HEK293 (cell line): ENCODE data around the gene PLEK2.

Experiments used
- ZBTB1 ChIP-seq: fragments of 450-650 bp; formaldehyde crosslinking; IDR thresholded peaks from 2 replicates; pipeline ENCODE4 v1.5.1; 2016; ENCODE audit warnings: missing biosample characterization, missing genetic modification characterization
- ZNF10 ChIP-seq: fragments of 450-650 bp; formaldehyde crosslinking; IDR thresholded peaks from 2 replicates; pipeline ENCODE4 v1.5.1; 2017; ENCODE audit warnings: missing biosample characterization, missing genetic modification characterization
- ZNF114 ChIP-seq: fragments of 450-650 bp; formaldehyde crosslinking; IDR thresholded peaks from 2 replicates; pipeline ENCODE4 v1.5.0; 2017; ENCODE audit warnings: missing biosample characterization, missing genetic modification characterization
- ZNF121 ChIP-seq: fragments of 450-650 bp; formaldehyde crosslinking; IDR thresholded peaks from 2 replicates; pipeline ENCODE4 v1.5.1; 2016; ENCODE audit warnings: missing biosample characterization, missing genetic modification characterization
- ZNF274 ChIP-seq, 2 experiments: fragments of 200-500 bp in 1 of 2; fragments of 450-650 bp in 1 of 2; sonication (Bioruptor generic) in 1 of 2; formaldehyde crosslinking in 1 of 2; IDR thresholded peaks; 2 replicates each; pipeline versions ENCODE4 v1.5.1 to v1.6.1; 2014 to 2016; ENCODE audit warnings: borderline replicate concordance in 1 of 2, inconsistent platforms in 1 of 2, low read length in 1 of 2, missing biosample characterization in 1 of 2, missing genetic modification characterization in 1 of 2
- ZNF747 ChIP-seq: fragments of 450-650 bp; formaldehyde crosslinking; IDR thresholded peaks from 2 replicates; pipeline ENCODE4 v1.5.1; 2016; ENCODE audit warnings: missing biosample characterization, missing genetic modification characterization
- ZNF76 ChIP-seq: fragments of 450-650 bp; formaldehyde crosslinking; IDR thresholded peaks from 2 replicates; pipeline ENCODE4; 2016; ENCODE audit warnings: low read depth, missing biosample characterization, missing genetic modification characterization, borderline replicate concordance
- ZNF791 ChIP-seq: fragments of 450-650 bp; formaldehyde crosslinking; IDR thresholded peaks from 2 replicates; pipeline ENCODE4 v1.5.1; 2016; ENCODE audit warnings: missing biosample characterization, missing genetic modification characterization
- TF ChIP-seq, protein P1 (sequence below): fragments of 450-650 bp; formaldehyde crosslinking; IDR thresholded peaks from 2 replicates; pipeline ENCODE4 v1.5.1; 2016; ENCODE audit warnings: missing biosample characterization, missing genetic modification characterization
- TF ChIP-seq, protein P2 (sequence below): fragments of 450-650 bp; formaldehyde crosslinking; IDR thresholded peaks from 2 replicates; pipeline ENCODE4 v1.5.1; 2016; ENCODE audit warnings: missing biosample characterization, missing genetic modification characterization
- TF ChIP-seq, protein P3 (sequence below): fragments of 450-650 bp; formaldehyde crosslinking; IDR thresholded peaks from 2 replicates; pipeline ENCODE4 v1.5.1; 2016; ENCODE audit warnings: missing biosample characterization, missing genetic modification characterization
- TF ChIP-seq, protein P4 (sequence below): fragments of 450-650 bp; formaldehyde crosslinking; IDR thresholded peaks from 2 replicates; pipeline ENCODE4 v1.5.1; 2016; ENCODE audit warnings: missing biosample characterization, missing genetic modification characterization
- TF ChIP-seq, protein P5 (sequence below): sonication (generic); formaldehyde crosslinking; IDR thresholded peaks from 2 replicates; pipeline ENCODE4 v1.8.1; 2022; ENCODE audit warnings: mild to moderate bottlenecking, moderate library complexity, missing genetic modification reagents

DNA sequence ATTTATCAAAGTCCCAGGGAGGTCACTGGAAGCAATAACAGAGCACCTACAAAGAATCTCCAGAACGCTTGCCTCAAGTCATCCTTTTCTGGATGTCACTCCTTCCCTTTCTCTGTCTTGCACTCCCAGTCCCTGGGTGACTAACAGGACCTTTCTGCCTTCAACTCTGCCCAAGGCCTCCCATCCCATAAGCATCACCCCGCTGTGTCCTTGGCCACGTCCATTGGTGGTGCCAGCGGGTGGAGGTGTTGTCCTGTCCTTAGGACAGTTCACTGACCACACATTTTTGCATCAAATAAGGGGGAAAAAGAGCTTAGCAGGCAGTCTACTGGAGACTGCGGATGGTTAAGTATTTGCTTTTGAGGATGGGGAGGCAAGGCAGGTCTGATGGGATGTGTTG, 23.6 kb upstream of the PLEK2 start:
- TF ChIP-seq, protein P1, sequence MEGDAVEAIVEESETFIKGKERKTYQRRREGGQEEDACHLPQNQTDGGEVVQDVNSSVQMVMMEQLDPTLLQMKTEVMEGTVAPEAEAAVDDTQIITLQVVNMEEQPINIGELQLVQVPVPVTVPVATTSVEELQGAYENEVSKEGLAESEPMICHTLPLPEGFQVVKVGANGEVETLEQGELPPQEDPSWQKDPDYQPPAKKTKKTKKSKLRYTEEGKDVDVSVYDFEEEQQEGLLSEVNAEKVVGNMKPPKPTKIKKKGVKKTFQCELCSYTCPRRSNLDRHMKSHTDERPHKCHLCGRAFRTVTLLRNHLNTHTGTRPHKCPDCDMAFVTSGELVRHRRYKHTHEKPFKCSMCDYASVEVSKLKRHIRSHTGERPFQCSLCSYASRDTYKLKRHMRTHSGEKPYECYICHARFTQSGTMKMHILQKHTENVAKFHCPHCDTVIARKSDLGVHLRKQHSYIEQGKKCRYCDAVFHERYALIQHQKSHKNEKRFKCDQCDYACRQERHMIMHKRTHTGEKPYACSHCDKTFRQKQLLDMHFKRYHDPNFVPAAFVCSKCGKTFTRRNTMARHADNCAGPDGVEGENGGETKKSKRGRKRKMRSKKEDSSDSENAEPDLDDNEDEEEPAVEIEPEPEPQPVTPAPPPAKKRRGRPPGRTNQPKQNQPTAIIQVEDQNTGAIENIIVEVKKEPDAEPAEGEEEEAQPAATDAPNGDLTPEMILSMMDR (tag by site-specific recombination), result no peak
- TF ChIP-seq ZNF791 (tag by site-specific recombination), result no peak
- TF ChIP-seq, protein P2, sequence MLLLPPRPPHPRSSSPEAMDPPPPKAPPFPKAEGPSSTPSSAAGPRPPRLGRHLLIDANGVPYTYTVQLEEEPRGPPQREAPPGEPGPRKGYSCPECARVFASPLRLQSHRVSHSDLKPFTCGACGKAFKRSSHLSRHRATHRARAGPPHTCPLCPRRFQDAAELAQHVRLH (tag by site-specific recombination), result no peak
- no peak for TF ChIP-seq ZBTB1 (tag by site-specific recombination)
- TF ChIP-seq ZNF747 (tag by site-specific recombination), result no peak
- TF ChIP-seq ZNF121 (tag by site-specific recombination), result no peak
- TF ChIP-seq ZNF114, result no peak
- TF ChIP-seq, protein P3, sequence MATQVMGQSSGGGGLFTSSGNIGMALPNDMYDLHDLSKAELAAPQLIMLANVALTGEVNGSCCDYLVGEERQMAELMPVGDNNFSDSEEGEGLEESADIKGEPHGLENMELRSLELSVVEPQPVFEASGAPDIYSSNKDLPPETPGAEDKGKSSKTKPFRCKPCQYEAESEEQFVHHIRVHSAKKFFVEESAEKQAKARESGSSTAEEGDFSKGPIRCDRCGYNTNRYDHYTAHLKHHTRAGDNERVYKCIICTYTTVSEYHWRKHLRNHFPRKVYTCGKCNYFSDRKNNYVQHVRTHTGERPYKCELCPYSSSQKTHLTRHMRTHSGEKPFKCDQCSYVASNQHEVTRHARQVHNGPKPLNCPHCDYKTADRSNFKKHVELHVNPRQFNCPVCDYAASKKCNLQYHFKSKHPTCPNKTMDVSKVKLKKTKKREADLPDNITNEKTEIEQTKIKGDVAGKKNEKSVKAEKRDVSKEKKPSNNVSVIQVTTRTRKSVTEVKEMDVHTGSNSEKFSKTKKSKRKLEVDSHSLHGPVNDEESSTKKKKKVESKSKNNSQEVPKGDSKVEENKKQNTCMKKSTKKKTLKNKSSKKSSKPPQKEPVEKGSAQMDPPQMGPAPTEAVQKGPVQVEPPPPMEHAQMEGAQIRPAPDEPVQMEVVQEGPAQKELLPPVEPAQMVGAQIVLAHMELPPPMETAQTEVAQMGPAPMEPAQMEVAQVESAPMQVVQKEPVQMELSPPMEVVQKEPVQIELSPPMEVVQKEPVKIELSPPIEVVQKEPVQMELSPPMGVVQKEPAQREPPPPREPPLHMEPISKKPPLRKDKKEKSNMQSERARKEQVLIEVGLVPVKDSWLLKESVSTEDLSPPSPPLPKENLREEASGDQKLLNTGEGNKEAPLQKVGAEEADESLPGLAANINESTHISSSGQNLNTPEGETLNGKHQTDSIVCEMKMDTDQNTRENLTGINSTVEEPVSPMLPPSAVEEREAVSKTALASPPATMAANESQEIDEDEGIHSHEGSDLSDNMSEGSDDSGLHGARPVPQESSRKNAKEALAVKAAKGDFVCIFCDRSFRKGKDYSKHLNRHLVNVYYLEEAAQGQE (tag by site-specific recombination), result no peak
- TF ChIP-seq ZNF76 (tag by site-specific recombination), result no peak
- TF ChIP-seq, protein P4, sequence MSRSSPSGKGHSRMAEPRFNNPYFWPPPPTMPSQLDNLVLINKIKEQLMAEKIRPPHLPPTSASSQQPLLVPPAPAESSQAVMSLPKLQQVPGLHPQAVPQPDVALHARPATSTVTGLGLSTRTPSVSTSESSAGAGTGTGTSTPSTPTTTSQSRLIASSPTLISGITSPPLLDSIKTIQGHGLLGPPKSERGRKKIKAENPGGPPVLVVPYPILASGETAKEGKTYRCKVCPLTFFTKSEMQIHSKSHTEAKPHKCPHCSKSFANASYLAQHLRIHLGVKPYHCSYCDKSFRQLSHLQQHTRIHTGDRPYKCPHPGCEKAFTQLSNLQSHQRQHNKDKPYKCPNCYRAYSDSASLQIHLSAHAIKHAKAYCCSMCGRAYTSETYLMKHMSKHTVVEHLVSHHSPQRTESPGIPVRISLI (tag by site-specific recombination), result no peak
- TF ChIP-seq, protein P5, sequence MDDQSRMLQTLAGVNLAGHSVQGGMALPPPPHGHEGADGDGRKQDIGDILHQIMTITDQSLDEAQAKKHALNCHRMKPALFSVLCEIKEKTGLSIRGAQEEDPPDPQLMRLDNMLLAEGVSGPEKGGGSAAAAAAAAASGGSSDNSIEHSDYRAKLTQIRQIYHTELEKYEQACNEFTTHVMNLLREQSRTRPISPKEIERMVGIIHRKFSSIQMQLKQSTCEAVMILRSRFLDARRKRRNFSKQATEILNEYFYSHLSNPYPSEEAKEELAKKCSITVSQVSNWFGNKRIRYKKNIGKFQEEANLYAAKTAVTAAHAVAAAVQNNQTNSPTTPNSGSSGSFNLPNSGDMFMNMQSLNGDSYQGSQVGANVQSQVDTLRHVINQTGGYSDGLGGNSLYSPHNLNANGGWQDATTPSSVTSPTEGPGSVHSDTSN (CRISPR knock-in tag), result no peak
- TF ChIP-seq ZNF10, result no peak
- TF ChIP-seq ZNF274 (IDR thresholded peaks at IDR 0.05; ENCODE audit: low read length), result no peak
- TF ChIP-seq ZNF274 (tag by site-specific recombination; IDR thresholded peaks at IDR 0.05; ENCODE audit: borderline replicate concordance), result no peak
